GM18858 (cell line): ENCODE results near the gene EIF5.

ENCODE experiments used
- ATAC-seq: cut with Tn5 transposase; IDR thresholded peaks from one replicate; pipeline ENCODE4 v1.9.1; 2021; ENCODE audit not compliant: unreplicated experiment

Gene EIF5

DNA sequence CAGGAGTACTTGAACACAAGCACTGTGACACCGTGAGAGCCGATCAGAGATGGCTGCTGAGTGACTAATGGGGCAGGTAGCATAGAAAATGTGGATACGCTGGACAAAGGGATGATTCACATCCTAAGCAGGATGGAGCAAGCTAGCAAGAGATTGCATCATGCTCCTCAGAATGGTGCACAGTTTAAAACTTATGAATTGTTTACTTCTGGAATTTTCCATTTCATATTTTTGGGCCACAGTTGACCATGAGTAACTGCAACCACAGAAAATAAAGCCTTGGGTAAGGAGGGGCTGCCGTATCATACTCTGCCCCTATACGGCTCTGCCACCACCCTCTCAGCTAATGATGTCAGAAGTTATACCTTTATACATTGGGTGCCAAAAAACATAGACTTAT lies 27.8 kb downstream of the EIF5 start:
- ATAC-seq, result no peak

DNA sequence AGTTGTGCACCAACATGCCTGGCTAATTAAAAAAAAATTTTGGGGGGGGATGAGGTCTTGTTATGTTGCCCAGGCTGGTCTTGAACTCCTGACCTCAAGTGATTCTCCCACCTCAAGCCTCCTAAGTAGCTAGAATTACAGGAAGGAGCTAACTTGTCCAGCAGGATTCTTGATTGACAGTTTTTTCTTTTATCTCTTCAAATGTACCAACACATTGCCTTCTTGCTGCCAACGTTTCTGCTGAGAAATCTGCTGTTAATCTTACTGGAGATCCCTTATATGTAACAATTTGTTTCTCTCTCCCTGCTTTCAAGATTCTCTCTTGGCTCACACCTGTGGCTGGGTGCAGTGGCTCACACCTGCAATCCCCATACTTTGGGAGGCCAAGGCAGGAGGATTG lies 28.7 kb downstream of the EIF5 start:
- no peak for ATAC-seq

DNA sequence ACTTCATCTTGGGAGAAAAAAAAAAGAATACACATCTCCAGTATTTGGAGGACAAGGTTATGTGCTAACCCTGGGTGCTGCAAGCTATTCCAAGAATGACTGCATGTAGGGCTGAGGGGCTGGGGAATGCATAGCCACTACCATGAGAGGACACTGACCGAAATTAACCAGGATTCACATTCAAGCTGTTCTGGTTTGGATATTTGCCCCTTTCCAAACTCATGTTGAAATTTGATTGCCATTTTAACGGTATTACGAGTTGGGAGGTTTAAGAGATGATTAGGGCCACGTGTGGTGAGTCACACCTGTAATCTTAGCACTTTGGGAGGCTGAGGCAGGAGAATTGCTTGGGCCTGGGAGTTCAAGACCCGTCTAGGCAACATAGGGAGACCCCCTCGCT lies 32.7 kb downstream of the EIF5 start:
- ATAC-seq, result no peak

GRCh38 chr14:103367995-103368394 lies 34.0 kb downstream of the EIF5 start:
- ATAC-seq, result no peak

DNA sequence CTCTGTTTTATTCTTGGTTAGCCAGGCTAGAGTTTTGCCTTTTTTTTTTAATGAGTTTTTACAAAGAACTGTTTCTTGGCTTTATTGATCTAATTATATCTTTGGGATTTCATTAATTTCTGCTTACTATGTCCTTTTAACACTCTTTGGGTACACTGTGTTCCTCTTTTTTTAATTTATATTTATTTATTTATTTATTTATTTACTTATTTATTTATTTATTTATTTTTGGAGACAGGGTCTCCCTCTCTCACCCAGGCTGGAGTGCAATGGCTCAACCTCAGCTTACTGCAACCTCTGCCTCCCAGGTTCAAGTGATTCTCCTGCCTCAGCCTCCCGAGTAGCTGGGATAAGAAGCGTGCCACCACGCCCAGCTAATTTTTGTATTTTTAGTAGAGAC lies 36.0 kb downstream of the EIF5 start:
- no peak for ATAC-seq

GRCh38 chr14:103372017-103372416 lies 38.0 kb downstream of the EIF5 start:
- ATAC-seq, result no peak

DNA sequence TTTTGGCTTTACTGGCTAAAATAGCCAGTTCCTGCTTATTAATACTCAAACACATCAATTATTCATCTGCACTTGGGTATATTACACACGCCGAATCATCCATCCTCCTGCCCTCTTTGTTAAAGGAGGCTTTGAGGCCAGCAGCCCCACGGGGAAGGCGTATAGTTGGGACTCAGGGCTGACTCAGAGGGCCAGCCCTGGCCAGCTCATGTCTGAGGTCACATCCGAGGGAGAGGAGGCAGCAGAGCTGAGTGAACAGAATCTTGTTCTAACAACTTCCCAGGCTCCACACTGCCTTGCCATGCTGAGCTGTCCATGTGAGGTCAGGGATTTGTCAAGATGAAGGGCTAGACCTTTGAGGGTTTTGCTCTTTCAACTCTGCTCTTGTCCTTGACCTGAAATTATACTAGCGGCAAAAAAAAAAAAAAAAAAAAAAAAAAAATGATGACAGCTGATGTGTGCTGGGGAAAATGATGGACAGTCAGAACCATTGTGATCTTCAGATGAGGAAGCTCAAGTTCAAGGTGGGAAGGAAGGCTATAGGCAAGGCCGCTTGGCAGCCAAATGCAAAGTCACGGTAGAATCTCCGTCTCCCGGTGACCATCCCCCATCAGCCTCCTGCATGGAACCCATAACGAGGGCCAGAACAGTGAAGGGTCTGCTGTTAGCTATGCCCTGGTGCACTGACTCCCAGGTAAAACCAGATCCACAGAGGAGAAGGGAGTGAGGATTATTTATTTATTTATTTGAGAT lies 38.7 kb downstream of the EIF5 start:
- no peak for ATAC-seq

DNA sequence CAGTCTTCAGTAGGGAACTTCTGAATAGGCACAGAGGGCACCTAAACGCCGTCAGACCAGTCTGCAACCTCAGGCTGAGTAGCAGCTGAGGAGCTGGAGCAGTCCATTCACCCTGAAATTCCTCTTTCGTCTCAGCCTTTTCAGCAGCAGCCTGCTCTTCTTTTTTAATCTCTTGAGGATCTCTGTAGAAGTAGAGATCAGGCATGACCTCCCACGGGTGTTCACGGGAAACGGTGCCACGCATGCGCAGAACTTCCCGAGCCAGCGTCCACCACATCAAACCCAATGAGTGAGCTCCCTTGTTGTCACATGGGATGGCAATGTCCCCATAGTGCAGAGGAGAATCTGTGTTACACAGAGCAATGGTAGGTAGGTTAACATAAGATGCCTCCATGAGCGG lies 40.1 kb downstream of the EIF5 start:
- no peak for ATAC-seq

GRCh38 chr14:103377522-103378037 lies 43.5 kb downstream of the EIF5 start:
- no peak for ATAC-seq

GRCh38 chr14:103378038-103378854 lies 44.2 kb downstream of the EIF5 start:
- ATAC-seq, result no peak

GRCh38 chr14:103380719-103381377 lies 46.8 kb downstream of the EIF5 start:
- no peak for ATAC-seq

GRCh38 chr14:103382376-103382775 lies 48.3 kb downstream of the EIF5 start:
- ATAC-seq, result no peak

- ATAC-seq, result no peak
Measured at GRCh38 chr14:103384450-103385151, 50.6 kb downstream of the EIF5 start.

DNA sequence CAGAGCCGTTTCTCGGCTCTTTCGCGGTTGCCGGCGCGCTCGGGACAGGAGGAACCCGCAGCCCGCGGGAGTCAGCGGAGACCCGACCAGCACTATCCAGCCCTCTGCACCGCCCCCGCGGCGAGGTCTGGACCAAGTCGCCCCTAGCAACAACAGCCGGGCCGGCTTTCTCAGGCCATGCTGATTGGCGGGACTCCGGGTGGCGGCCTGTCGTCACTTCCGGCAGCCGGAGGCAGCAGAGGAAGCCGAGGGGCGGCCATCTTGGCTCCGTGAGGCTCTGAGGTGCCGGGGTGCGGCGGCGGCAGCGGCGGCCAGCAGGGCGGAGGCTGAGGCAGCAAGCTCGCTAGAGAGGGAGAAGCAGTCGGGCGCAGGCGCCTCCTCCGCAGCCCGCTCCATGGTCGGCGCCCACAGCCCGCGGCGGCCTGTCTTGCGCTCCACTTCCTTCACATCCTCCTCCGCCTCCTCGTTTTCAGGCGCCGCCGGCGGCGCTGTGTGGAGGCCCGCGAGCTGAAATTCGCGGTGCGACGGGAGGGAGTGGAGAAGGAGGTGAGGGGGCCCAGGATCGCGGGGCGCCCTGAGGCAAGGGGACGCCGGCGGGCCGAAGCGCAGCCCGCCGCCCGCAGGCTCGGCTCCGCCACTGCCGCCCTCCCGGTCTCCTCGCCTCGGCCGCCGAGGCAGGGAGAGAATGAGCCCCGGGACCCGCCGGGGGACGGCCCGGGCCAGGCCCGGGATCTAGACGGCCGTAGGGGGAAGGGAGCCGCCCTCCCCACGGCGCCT lies 51.3 kb downstream of the EIF5 start, which contains the start of gene MARK3:
MARK3 (plus strand) TSS at position 264 of the 777 bp plus-strand sequence. CDS start 615 bp downstream, outside the sequence.
- peak; percentile 76 for ATAC-seq

- ATAC-seq, result no peak
Measured at GRCh38 chr14:103385929-103386712, 52.1 kb downstream of the EIF5 start.

DNA sequence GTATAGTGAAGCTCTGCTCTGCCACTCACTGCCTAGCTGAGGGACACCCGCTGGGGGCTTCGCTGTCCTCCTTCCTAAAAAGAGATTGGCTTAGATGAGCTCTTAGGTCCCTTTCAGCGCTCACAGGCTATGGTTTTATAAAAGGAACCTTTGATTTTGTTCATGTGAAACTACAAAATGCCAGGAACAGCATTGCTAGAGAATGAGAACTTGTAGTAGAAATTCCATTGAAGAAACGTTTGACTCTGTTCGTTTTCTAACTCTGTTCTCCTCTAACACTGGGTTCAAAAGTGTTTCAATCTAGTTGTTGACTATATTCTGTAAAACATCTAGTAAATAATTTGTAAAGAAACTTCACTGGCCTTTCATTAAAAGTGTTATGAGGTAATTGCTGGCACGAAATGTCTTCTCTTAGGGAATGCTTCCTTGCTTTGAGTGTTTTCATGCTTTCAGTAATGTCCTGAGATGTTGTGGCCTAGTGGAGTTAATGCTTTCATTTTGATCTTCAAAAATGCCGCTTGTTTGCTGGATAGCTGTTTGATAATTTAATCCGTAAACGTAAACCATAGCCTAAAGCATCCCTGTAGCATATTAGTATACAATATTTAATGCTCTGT lies 52.8 kb downstream of the EIF5 start:
- ATAC-seq, result no peak

DNA sequence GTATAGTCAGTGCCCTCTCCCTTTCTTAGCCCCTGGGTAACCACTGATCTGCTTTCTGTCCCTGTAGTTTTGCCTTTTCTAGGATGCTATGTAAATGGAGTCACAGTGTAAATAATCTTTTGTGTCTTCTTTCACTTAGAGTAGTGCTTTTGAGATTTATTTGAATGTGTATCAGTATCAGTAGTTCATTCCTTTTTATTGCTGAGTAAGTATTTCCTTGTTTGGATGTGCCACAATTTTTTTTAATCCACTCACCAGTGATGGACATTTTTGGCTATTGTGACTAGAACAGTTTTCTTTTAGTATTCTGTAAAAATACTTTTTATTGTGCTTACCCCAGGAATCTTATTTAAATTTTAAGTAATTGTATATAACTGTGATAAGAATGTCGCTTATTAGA lies 54.6 kb downstream of the EIF5 start:
- ATAC-seq, result no peak

- no peak for ATAC-seq
Measured at GRCh38 chr14:103390605-103391004, 56.6 kb downstream of the EIF5 start.

DNA sequence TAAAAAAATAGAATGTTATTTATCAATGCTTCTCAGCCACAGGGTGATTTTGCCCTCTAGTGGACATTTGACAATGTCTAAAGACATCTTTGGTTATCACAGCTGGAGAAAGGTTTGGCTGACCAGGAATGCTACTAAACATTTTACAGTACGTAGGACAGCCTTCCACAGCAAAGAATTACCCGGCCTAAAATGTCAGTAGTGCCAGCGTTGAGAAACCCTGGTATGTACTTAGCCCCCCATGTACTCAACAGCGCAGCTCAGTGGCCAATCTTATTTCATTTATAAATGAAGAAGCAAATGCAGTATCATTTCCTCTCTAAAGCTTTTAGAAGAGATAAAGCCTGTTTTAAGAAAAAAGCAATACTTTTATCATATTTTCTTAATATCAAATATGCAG lies 57.0 kb downstream of the EIF5 start:
- ATAC-seq, result no peak
